K562 (cell line): Measurements from ENCODE around the gene GARIN5B. TPM values are rescaled to one million over a fixed set of nuclear protein-coding genes. Genes with fewer than 3 reads are reported as not detected.

Experiments
- ATAC-seq: fragments of 200-7000 bp; cut with Tn5 transposase; 3 replicates; pipeline ENCODE4 v1.9.1; 2020; ENCODE audit warnings: moderate library complexity
- Bru-seq: library from RNA; stranded (reverse); fragments of 400-500 nt; gene quantifications from one replicate; lab custom pipeline; 2021; lab: Mats Ljungman, UMichigan
- BruChase-seq, 2 experiments: library from RNA; stranded (reverse); fragments of 400-500 nt; gene quantifications; one replicate each; lab custom pipeline; 2021; lab: Mats Ljungman, UMichigan
- BruUV-seq: library from RNA; stranded (reverse); fragments of 400-500 nt; replicated peaks from 2 replicates; lab custom pipeline; 2021; lab: Mats Ljungman, UMichigan
- CTCF ChIA-PET: fragments of 300-600 bp; formaldehyde crosslinking; extraction: SDS; loops from one replicate; lab custom pipeline; 2021; ENCODE audit warnings: low intra/inter-chr PET ratio; lab: Yijun Ruan, JAX
- POLR2A ChIA-PET: fragments of 300-600, 350-650 bp; sonication (Branson Sonifier 250); formaldehyde crosslinking; extraction: SDS; loops from one replicate; lab custom pipeline; 2021; ENCODE audit warnings: antibody characterized with exemption, inconsistent platforms; lab: Yijun Ruan, JAX
- DNase-seq, 4 experiments: peaks; one replicate each; pipeline versions ENCODE4 v3.0.0 to v3.0.0-alpha.2; 2011 to 2018; ENCODE audit warnings: low spot score in 3 of 4, mixed read lengths in 3 of 4; ENCODE audit errors: extremely low read depth in 1 of 4
- FAIRE-seq: peaks from 2 replicates; lab custom pipeline; 2011; peaks lifted over from hg19 to GRCh38; lab: Jason Lieb, UNC
- H2AFZ ChIP-seq: 2 replicates; pipeline ENCODE4 v1.6.0; 2011; ENCODE audit warnings: low read depth, low read length, control low read depth, inconsistent platforms
- H3K27ac ChIP-seq: fragments of 200-600 bp; 3 replicates; pipeline ENCODE4 v1.8.0; 2011; ENCODE audit warnings: low read depth, mild to moderate bottlenecking, control low read depth, inconsistent platforms, low read length, moderate library complexity, mixed read lengths; ENCODE audit errors: extremely low read depth
- H3K27me3 ChIP-seq, 2 experiments: fragments of 300-600 bp in 1 of 2; 2 replicates in 1 of 2; 3 replicates in 1 of 2; pipeline versions ENCODE4 v1.6.0 to v1.8.0; 2011; ENCODE audit warnings: inconsistent platforms in 2 of 2, low read length in 2 of 2, mild to moderate bottlenecking in 1 of 2, mixed read lengths in 1 of 2, moderate library complexity in 1 of 2; ENCODE audit not compliant: control insufficient read depth in 2 of 2, insufficient read depth in 2 of 2
- H3K36me3 ChIP-seq: fragments of 300-600 bp; 3 replicates; pipeline ENCODE4 v1.8.0; 2011; ENCODE audit warnings: mild to moderate bottlenecking, low read length, inconsistent platforms; ENCODE audit not compliant: control insufficient read depth, insufficient read depth
- H3K4me1 ChIP-seq, 2 experiments: fragments of 200-600 bp in 1 of 2; replicated peaks in 1 of 2; 2 replicates in 1 of 2; 3 replicates in 1 of 2; pipeline versions ENCODE4 v1.5.1 to v1.8.0; 2011; ENCODE audit warnings: inconsistent platforms in 2 of 2, low read length in 2 of 2, mild to moderate bottlenecking in 1 of 2, mixed read lengths in 1 of 2, moderate library complexity in 1 of 2; ENCODE audit not compliant: control insufficient read depth in 2 of 2, insufficient read depth in 2 of 2
- H3K4me2 ChIP-seq: 2 replicates; pipeline ENCODE4 v1.6.1; 2011; ENCODE audit warnings: low read length, control low read depth, inconsistent platforms, mixed read lengths; ENCODE audit not compliant: insufficient read depth
- H3K4me3 ChIP-seq: fragments of 200-600 bp; sonication (generic), shearing (Covaris generic); 2 replicates; pipeline ENCODE4 v1.5.1; 2016; ENCODE audit warnings: control low read depth, inconsistent platforms
- H3K79me2 ChIP-seq: fragments of 200-600 bp; 3 replicates; pipeline ENCODE4 v1.8.0; 2011; ENCODE audit warnings: low read length, inconsistent platforms; ENCODE audit not compliant: control insufficient read depth, insufficient read depth
- H3K9ac ChIP-seq, 2 experiments: 2 replicates each; pipeline versions ENCODE4 v1.6.0 to v1.6.1; 2011; ENCODE audit warnings: low read depth in 2 of 2, low read length in 2 of 2, control low read depth in 1 of 2, inconsistent platforms in 1 of 2, mild to moderate bottlenecking in 1 of 2, mixed read lengths in 1 of 2; ENCODE audit not compliant: insufficient read depth in 1 of 2
- H3K9me1 ChIP-seq: one replicate; pipeline ENCODE4 v1.6.0; 2011; ENCODE audit warnings: inconsistent platforms, mild to moderate bottlenecking, low read length, moderate library complexity; ENCODE audit not compliant: control insufficient read depth, insufficient read depth
- H3K9me3 ChIP-seq: replicated peaks from 2 replicates; pipeline ENCODE4 v1.5.1; 2011; ENCODE audit warnings: low read depth, low read length, inconsistent platforms; ENCODE audit not compliant: control insufficient read depth, insufficient read depth
- H4K20me1 ChIP-seq: replicated peaks from 2 replicates; pipeline ENCODE4 v1.6.1; 2011; ENCODE audit warnings: low read length, inconsistent platforms, mixed read lengths; ENCODE audit not compliant: control insufficient read depth, insufficient read depth
- ARID2 ChIP-seq: fragments of 450-650 bp; IDR thresholded peaks from 2 replicates; pipeline ENCODE4 v1.6.1; 2017; ENCODE audit warnings: antibody characterized with exemption, mild to moderate bottlenecking
- ATF1 ChIP-seq, 2 experiments: fragments of 450-650 bp in 1 of 2; IDR thresholded peaks; 2 replicates each; pipeline ENCODE4 v1.6.1; 2016; ENCODE audit warnings: missing compliant biosample characterization in 1 of 2, missing genetic modification characterization in 1 of 2
- EZH2 ChIP-seq: IDR thresholded peaks from 2 replicates; pipeline ENCODE4 v1.6.1; 2012; ENCODE audit warnings: low read depth, mild to moderate bottlenecking, inconsistent platforms, low read length, borderline replicate concordance
- FOXA1 ChIP-seq: fragments of 450-650 bp; IDR thresholded peaks from 2 replicates; pipeline ENCODE4 v1.6.1; 2016; ENCODE audit warnings: mild to moderate bottlenecking, borderline replicate concordance
- GMEB1 ChIP-seq: fragments of 250-450 bp; sonication (Bioruptor Pico); IDR thresholded peaks from 2 replicates; pipeline ENCODE4 v1.4.0; 2020; ENCODE audit warnings: mild to moderate bottlenecking
- MAZ ChIP-seq, 2 experiments: fragments of 450-650 bp in 1 of 2; sonication (generic) in 1 of 2; formaldehyde crosslinking; IDR thresholded peaks in 1 of 2; conservative IDR thresholded peaks in 1 of 2; 2 replicates each; pipeline versions ENCODE4 v1.4.0 to v1.5.0; 2020; ENCODE audit warnings: mild to moderate bottlenecking in 1 of 2, missing genetic modification reagents in 1 of 2
- PATZ1 ChIP-seq: fragments of 250-450 bp; sonication (Bioruptor Pico); IDR thresholded peaks from 2 replicates; pipeline ENCODE4 v1.5.0; 2020; ENCODE audit warnings: mild to moderate bottlenecking, borderline replicate concordance
- SOX6 ChIP-seq: fragments of 450-650 bp; IDR thresholded peaks from 2 replicates; pipeline ENCODE4 v1.6.1; 2014; ENCODE audit warnings: mild to moderate bottlenecking
- STAT6 ChIP-seq: sonication (generic); formaldehyde crosslinking; IDR thresholded peaks from 2 replicates; pipeline ENCODE4 v1.8.1; 2023; ENCODE audit warnings: mild to moderate bottlenecking, missing genetic modification reagents
- ZNF436 ChIP-seq: fragments of 250-450, 450-650 bp; sonication (Bioruptor Pico); formaldehyde crosslinking; IDR thresholded peaks from 2 replicates; pipeline ENCODE4 v1.7.0; 2020; ENCODE audit warnings: mild to moderate bottlenecking
- ZNF551 ChIP-seq: fragments of 250-450 bp; sonication (Bioruptor Pico); IDR thresholded peaks from 2 replicates; pipeline ENCODE4 v1.5.0; 2021; ENCODE audit warnings: mild to moderate bottlenecking, moderate library complexity
- ZNF75A ChIP-seq: fragments of 450-650 bp; formaldehyde crosslinking; IDR thresholded peaks from 2 replicates; pipeline ENCODE4 v1.4.0; 2020; ENCODE audit warnings: mild to moderate bottlenecking
- WGBS: fragments of 100-300 bp; shearing (Covaris generic); methylation state at CpG from one replicate; pipeline ENCODE4 v1.1.6; 2016; ENCODE audit warnings: low coverage, mixed read lengths; ENCODE audit not compliant: insufficient coverage; ENCODE audit errors: missing lambda C conversion rate; 5-methylcytosine and 5-hydroxymethylcytosine counted together
- in situ Hi-C: fragments of 300-500 bp; cut with MboI; formaldehyde crosslinking; loops from 4 replicates; pipeline ENCODE4 v1.15.0; 2018; ENCODE audit warnings: inconsistent platforms, mixed read lengths
- intact Hi-C: fragments of 100-400 bp; cut with micrococcal nuclease; formaldehyde crosslinking; loops from 2 replicates; pipeline ENCODE4 v1.14.2; 2022
- long read RNA-seq, 3 experiments: library from polyadenylated mRNA in 2 of 3; library from RNA in 1 of 3; unstranded in 2 of 3; stranded (forward) in 1 of 3; transcript quantifications; one replicate each; pipeline ENCODE4 v2.0.0, GENCODE V29; 2019 to 2022
- polyA minus RNA-seq, 3 experiments: library from RNA; depleted of rRNA, polyadenylated mRNA; stranded (reverse); fragments of >200 nt; gene quantifications; 2 replicates each; pipeline ENCODE4 v1.2.3, GENCODE V29; 2011
- polyA plus RNA-seq, 8 experiments: library from polyadenylated mRNA; depleted of rRNA in 4 of 8; stranded (reverse) in 5 of 8; unstranded in 3 of 8; fragments of >200 nt; fragmentation: Nextera tagmentation in 2 of 8; fragmentation: Illumina TruSeq in 1 of 8; extraction: Ambion mirVana in 2 of 8; extraction: Trizol in 1 of 8; gene quantifications; 2 replicates each; pipeline versions ENCODE4 v1.2.1 to v1.2.3, GENCODE V29; 2011 to 2014; ENCODE audit warnings: inconsistent platforms in 1 of 8, missing spikeins in 1 of 8
- total RNA-seq, 7 experiments: library from RNA; depleted of rRNA in 6 of 7; stranded (reverse); fragments of >200 nt in 6 of 7; fragmentation: Illumina TruSeq in 2 of 7; extraction: Trizol in 2 of 7; gene quantifications; 2 replicates each; pipeline versions ENCODE4 v1.2.1 to v1.2.3, GENCODE V29; 2011 to 2021; ENCODE audit warnings: low replicate concordance in 1 of 7

GARIN5B gene
- not detected in 2 replicates for total RNA-seq (2011; cell fraction: chromatin; rRNA removed; ENCODE audit: low replicate concordance)
- total RNA-seq (2011; cell fraction: nucleolus; rRNA removed) = not detected in 2 replicates
- total RNA-seq (2011; cell fraction: nucleoplasm; rRNA removed) = not detected in 2 replicates
- total RNA-seq (2014; rRNA removed) (not detected in 2 replicates), total RNA-seq (2014; rRNA removed; fragmentation: Illumina TruSeq; extraction: Trizol) (not detected in 2 replicates), total RNA-seq (2015; rRNA removed; fragmentation: Illumina TruSeq; extraction: Trizol) (not detected in 2 replicates), total RNA-seq (2021) (not detected in 2 replicates), polyA plus RNA-seq (2011; rRNA removed) (not detected in 2 replicates), polyA plus RNA-seq (2014; fragmentation: Illumina TruSeq; extraction: Trizol) (not detected in 2 replicates), polyA plus RNA-seq (2014; fragmentation: Nextera tagmentation; extraction: Ambion mirVana) (not detected), polyA plus RNA-seq (2014; rRNA removed) (not detected in 2 replicates), polyA minus RNA-seq (2011; rRNA and poly(A)+ RNA removed) (not detected in 2 replicates), Bru-seq, nascent RNA (not detected), BruChase-seq, experiment 1, labeled RNA remaining after a 2-hour chase (not detected), BruChase-seq, experiment 2, labeled RNA remaining after a 6-hour chase (not detected)
- not detected in 2 replicates for polyA plus RNA-seq (2011; cell fraction: cytosol; rRNA removed)
- 0.04 TPM in 1 of 2 replicates, not detected in the other for polyA plus RNA-seq (2011; cell fraction: nucleus; rRNA removed)
- not detected in 2 replicates for polyA plus RNA-seq (2012)
- not detected in 2 replicates for polyA minus RNA-seq (2011; cell fraction: cytosol; rRNA and poly(A)+ RNA removed)
- polyA minus RNA-seq (2011; cell fraction: nucleus; rRNA and poly(A)+ RNA removed) = not detected in 2 replicates
- long read RNA-seq, experiment 1 = 0 reads
- long read RNA-seq, experiment 2 = 0 reads
- long read RNA-seq, experiment 3 = 0 reads

- BruUV-seq = no TSS peak
- no peaks in the 10 kb centered on the region for H3K9me3 ChIP-seq
- H4K20me1 ChIP-seq = no peaks in the 10 kb centered on the region
- H3K4me1 ChIP-seq = peaks cover 0 to 53% of the 10 kb centered on the region in 2 experiments; a peak in 2 of 5 replicates
- no peak; the same call in 2 of the 3 replicates for ATAC-seq
- ChIA-PET POLR2A (no interaction called here), CTCF (no interaction called here)
- no peak within 1 kb of the TSS for H3K4me2 ChIP-seq
- no peaks in the 10 kb centered on the region for H3K9me1 ChIP-seq
- no peaks in the 10 kb centered on the region for H3K27me3 ChIP-seq
- WGBS = 60% methylated on average over 24 of the region's 27 CpGs
- in situ Hi-C loops = no loop called here
- intact Hi-C loops = no loop called here
- H3K9ac ChIP-seq = peak within 1 kb of the TSS in 1 of 2 experiments; percentile 74; a peak in 1 of 4 replicates
- no peak within 1 kb of the TSS for H2AFZ ChIP-seq
- DNase-seq = no peak
- no peak for FAIRE-seq
- no peak within 1 kb of the TSS for H3K4me3 ChIP-seq
- no peaks in the 10 kb centered on the region for H3K79me2 ChIP-seq
- no peaks in the 10 kb centered on the region for H3K36me3 ChIP-seq
- H3K27ac ChIP-seq = no peak within 1 kb of the TSS
- TF ChIP-seq EZH2 (no peak), PATZ1 (CRISPR knock-in tag) (no peak), ZNF75A (CRISPR knock-in tag) (no peak), STAT6 (CRISPR knock-in tag) (no peak), ZNF551 (CRISPR knock-in tag) (no peak), MAZ (CRISPR knock-in tag; conservative IDR thresholded peaks at IDR 0.05 in 1 of 2, IDR thresholded peaks at IDR 0.05 in 1 of 2) (no peak), SOX6 (no peak), ARID2 (no peak), FOXA1 (no peak), GMEB1 (CRISPR knock-in tag) (no peak), ATF1 (CRISPR knock-in tag; IDR thresholded peaks at IDR 0.05) (no peak), ATF1 (tag; IDR thresholded peaks at IDR 0.05) (no peak), ZNF436 (CRISPR knock-in tag) (no peak)
Observed at GRCh38 chr19:55362990-55363716, at the start of gene GARIN5B. GARIN5B (minus strand) TSS chr19:55363260; CDS start chr19:55363066, 194 bp downstream.
